GM13976 (cell line): ENCODE results near the gene SDK1.

Source experiments
- DNase-seq: peaks from one replicate; pipeline ENCODE4 v3.0.0; 2012; ENCODE audit warnings: low spot score
- in situ Hi-C: fragments of 300-500 bp; cut with MboI; formaldehyde crosslinking; loops from one replicate; pipeline ENCODE4 v1.12.0; 2022; ENCODE audit warnings: low sequenced_read_pairs, mixed read lengths, inconsistent platforms; ENCODE audit not compliant: unreplicated experiment
- TF ChIP-seq, protein P1 (sequence below): IDR thresholded peaks from 2 replicates; pipeline ENCODE4 v1.5.1; 2012; ENCODE audit warnings: borderline replicate concordance, mild to moderate bottlenecking; ENCODE audit not compliant: insufficient read depth; ENCODE audit errors: extremely low read depth, missing control alignments, control extremely low read depth

SDK1 gene

DNA sequence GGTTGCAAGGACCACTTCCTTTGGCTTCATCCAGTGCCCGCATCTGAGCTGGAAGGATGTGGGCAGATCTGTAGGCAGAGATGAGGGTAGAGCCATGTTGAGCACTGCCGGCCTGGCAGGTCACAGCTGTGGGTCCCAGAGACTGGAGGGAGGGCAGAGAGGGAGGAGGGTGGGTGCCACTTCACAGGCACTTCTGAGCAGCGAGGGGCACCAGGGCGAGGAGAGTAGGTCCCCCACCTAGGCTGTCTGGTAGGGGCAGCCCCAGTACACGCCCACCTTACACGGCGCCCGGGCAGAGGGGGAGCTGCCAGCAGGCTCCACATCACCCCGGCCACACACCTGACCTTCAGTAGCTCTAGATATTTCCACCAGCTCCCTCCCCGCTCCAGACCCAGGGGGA, 908.1 kb downstream of the SDK1 start:
- TF ChIP-seq, protein P1, sequence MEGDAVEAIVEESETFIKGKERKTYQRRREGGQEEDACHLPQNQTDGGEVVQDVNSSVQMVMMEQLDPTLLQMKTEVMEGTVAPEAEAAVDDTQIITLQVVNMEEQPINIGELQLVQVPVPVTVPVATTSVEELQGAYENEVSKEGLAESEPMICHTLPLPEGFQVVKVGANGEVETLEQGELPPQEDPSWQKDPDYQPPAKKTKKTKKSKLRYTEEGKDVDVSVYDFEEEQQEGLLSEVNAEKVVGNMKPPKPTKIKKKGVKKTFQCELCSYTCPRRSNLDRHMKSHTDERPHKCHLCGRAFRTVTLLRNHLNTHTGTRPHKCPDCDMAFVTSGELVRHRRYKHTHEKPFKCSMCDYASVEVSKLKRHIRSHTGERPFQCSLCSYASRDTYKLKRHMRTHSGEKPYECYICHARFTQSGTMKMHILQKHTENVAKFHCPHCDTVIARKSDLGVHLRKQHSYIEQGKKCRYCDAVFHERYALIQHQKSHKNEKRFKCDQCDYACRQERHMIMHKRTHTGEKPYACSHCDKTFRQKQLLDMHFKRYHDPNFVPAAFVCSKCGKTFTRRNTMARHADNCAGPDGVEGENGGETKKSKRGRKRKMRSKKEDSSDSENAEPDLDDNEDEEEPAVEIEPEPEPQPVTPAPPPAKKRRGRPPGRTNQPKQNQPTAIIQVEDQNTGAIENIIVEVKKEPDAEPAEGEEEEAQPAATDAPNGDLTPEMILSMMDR = no peak
- no peak for DNase-seq
- in situ Hi-C loops = no loop called here

GRCh38 chr7:4209966-4210365, 908.9 kb downstream of the SDK1 start:
- in situ Hi-C loops = no loop called here
- no peak for DNase-seq
- TF ChIP-seq, protein P1 = no peak

GRCh38 chr7:4210821-4211220, 909.8 kb downstream of the SDK1 start:
- in situ Hi-C loops = no loop called here
- no peak for DNase-seq
- TF ChIP-seq, protein P1 = no peak

DNA sequence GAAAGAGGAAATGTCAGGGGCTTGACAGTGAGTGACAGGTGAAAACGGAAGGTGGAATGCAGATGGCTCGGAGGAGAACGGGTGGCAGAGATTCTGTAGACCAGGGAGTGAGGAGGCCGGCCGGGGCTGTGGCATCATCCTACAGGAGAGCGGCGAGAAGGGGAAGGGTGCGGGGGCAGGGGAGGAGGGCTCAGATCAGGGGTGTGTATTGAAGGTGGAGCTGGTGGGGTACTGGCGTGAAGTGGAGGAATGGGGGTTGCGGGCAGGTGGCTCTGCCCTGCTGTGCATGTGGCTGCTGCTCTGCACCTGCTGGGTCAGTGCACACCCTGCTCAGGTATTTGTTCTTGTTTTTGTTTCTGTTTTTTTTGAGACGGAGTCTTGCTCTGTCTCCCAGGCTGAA, 910.2 kb downstream of the SDK1 start:
- in situ Hi-C loops = no loop called here
- TF ChIP-seq, protein P1 = no peak
- no peak for DNase-seq

DNA sequence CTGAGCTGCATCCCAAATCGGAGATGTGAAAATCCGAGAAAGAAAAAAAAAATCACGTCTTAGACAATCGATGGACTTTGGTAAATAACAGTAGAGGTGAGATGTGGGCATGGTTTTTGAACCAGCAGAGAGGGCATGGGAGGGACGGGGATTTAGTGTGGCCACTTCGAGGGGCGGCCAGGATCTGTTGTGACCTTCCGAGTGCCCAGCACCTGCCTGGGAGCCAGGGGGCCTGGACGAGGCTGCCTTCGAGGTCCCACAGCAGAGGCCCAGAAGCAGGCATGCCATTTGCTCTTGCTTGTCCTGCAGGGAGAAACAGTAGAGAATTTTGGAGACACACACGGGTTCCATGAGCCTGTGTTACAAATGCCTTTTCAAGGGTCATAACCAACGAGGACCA, 911.3 kb downstream of the SDK1 start:
- TF ChIP-seq, protein P1 = no peak
- in situ Hi-C loops = no loop called here
- DNase-seq = no peak

DNA sequence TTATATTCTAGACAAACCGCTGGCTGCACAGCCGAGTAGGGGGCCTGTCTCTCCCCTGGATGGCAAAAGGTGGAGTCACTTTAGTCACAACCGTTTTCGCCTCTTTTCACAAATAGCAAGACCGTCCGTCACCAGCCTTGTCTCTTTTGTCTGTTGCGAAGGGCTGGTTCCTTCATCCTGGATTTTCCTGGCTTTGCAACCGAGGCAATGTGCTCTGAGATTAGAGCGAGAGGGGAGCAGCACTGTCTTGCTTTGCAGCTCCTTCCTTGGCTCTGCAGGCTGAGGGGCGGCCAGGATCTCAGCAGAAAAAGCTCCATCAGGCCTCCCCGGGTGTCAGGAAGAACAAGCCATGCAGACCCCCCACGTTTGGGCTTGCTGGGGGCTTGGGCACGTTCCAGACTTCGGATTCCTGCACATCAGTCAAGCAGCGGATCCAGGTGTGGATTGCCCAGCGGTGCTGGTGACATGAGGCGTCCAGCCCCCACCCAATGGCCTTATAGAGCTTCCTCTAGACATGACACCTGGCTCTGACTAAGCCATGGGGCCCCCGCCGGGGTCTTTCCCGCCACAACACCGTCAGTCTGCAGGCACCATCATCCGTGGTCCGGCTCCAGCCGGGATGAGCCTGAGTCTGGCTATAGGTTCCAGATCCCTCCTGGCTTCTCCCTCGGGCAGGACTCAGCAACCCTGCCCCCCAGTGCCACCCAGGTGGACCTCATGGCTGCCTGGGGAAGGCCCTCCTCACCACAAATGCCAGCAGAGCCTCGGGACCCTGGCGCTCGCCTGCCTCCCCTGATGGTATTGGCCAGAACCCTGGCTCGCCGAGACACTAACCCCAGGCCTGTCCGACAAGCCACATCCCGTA, 913.5 kb downstream of the SDK1 start:
- in situ Hi-C loops = no loop called here
- no peak for DNase-seq
- TF ChIP-seq, protein P1 = no peak
